Peyer's patch (tissue), 4 donors: ENCODE results near the gene CMYA5. TPM values are rescaled to one million over a fixed set of nuclear protein-coding genes. Genes with fewer than 3 reads are reported as not detected.

ENCODE experiments used
- DNase-seq, 3 donors: peaks; one replicate each; pipeline ENCODE4 v3.0.0-alpha.2; 2017 to 2019
- H3K27ac ChIP-seq, 4 donors: fragments of 200-600 bp; sonication (generic); one replicate each; pipeline ENCODE4 v1.5.1; 2016 to 2019
- H3K27me3 ChIP-seq, 2 donors: fragments of 200-600 bp; sonication (generic); one replicate each; pipeline ENCODE4 v1.5.1; 2019
- H3K36me3 ChIP-seq, 3 donors: fragments of 200-600 bp; sonication (generic); one replicate each; pipeline ENCODE4 v1.5.1; 2016 to 2019
- H3K4me1 ChIP-seq, 4 donors: fragments of 200-600 bp; sonication (generic); one replicate each; pipeline ENCODE4 v1.5.1; 2016 to 2019
- H3K4me3 ChIP-seq, 4 donors: fragments of 200-600 bp; sonication (generic); 1 replicate in 3 of 4; 2 replicates in 1 of 4; pipeline ENCODE4 v1.5.1; 2016 to 2019; ENCODE audit warnings: mild to moderate bottlenecking in 1 of 4
- H3K9me3 ChIP-seq, 4 donors: fragments of 200-600 bp; sonication (generic); one replicate each; pipeline ENCODE4 v1.5.1; 2016 to 2019; ENCODE audit warnings: mild to moderate bottlenecking in 1 of 4
- POLR2A ChIP-seq, 2 donors: fragments of 450-650 bp; IDR thresholded peaks; one replicate each; pipeline ENCODE4 v1.5.1; 2017; ENCODE audit warnings: antibody characterized with exemption in 2 of 2, mild to moderate bottlenecking in 2 of 2, moderate library complexity in 2 of 2
- total RNA-seq, 4 donors: library from RNA; depleted of rRNA; stranded (reverse); fragments of >200 nt; gene quantifications; one replicate each; pipeline ENCODE4 v1.1.0, GENCODE V29; 2016
- TF ChIP-seq, protein P1 (sequence below), 6 experiments: fragments of 450-650 bp in 4 of 6; fragments of 200-600 bp in 2 of 6; sonication (generic) in 1 of 6; IDR thresholded peaks; one replicate each; pipeline ENCODE4 v1.5.1; 2017 to 2019; ENCODE audit warnings: antibody characterized with exemption in 6 of 6, mild to moderate bottlenecking in 3 of 6, moderate library complexity in 1 of 6

The CMYA5 gene
- total RNA-seq, 4 donors from 2014 or later = 1.1 to 15.7 (median 2.5) TPM

DNA sequence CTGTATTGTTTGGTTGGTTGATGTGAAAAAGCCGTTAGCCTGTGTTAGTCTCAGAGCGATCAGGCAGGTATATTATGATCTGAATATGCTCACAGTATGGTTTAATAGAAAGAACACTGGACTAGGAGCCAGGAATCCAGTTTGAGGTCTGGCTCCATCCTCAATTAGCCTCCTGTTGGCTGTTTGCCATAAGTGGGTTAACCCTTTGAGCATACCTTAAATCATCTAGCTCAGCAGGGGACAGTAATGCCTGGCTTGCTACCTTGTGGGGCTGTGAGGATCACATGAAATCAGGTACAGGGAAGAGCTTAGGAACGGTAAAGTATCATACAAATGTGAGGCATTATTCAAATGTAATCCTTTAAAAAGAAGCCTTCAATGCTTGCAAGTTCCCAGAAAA is 104.7 kb downstream of the CMYA5 start:
- DNase-seq = no peak
- Histone ChIP-seq H3K4me1 (no peaks in the 10 kb centered on the region), H3K36me3 (no peaks in the 10 kb centered on the region), H3K9me3 (no peaks in the 10 kb centered on the region), H3K27me3 (no peaks in the 10 kb centered on the region), H3K4me3 (no peak overlapping the region), H3K27ac (no peak overlapping the region)
- TF ChIP-seq, protein P1, sequence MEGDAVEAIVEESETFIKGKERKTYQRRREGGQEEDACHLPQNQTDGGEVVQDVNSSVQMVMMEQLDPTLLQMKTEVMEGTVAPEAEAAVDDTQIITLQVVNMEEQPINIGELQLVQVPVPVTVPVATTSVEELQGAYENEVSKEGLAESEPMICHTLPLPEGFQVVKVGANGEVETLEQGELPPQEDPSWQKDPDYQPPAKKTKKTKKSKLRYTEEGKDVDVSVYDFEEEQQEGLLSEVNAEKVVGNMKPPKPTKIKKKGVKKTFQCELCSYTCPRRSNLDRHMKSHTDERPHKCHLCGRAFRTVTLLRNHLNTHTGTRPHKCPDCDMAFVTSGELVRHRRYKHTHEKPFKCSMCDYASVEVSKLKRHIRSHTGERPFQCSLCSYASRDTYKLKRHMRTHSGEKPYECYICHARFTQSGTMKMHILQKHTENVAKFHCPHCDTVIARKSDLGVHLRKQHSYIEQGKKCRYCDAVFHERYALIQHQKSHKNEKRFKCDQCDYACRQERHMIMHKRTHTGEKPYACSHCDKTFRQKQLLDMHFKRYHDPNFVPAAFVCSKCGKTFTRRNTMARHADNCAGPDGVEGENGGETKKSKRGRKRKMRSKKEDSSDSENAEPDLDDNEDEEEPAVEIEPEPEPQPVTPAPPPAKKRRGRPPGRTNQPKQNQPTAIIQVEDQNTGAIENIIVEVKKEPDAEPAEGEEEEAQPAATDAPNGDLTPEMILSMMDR (IDR thresholded peaks at IDR 0.05) = no peak
- no peak for TF ChIP-seq POLR2A (IDR thresholded peaks at IDR 0.05)

- Histone ChIP-seq H3K36me3 (no peaks in the 10 kb centered on the region), H3K4me3 (no peak overlapping the region), H3K4me1 (no peaks in the 10 kb centered on the region), H3K9me3 (no peaks in the 10 kb centered on the region), H3K27ac (no peak overlapping the region), H3K27me3 (no peaks in the 10 kb centered on the region)
- TF ChIP-seq, protein P1 (IDR thresholded peaks at IDR 0.05) = no peak
- no peak for TF ChIP-seq POLR2A (IDR thresholded peaks at IDR 0.05)
- DNase-seq = peak in 1 of 3 donors; percentile 57
These were observed 106.2 kb downstream of the CMYA5 start for GRCh38 chr5:79795764-79796398.

DNA sequence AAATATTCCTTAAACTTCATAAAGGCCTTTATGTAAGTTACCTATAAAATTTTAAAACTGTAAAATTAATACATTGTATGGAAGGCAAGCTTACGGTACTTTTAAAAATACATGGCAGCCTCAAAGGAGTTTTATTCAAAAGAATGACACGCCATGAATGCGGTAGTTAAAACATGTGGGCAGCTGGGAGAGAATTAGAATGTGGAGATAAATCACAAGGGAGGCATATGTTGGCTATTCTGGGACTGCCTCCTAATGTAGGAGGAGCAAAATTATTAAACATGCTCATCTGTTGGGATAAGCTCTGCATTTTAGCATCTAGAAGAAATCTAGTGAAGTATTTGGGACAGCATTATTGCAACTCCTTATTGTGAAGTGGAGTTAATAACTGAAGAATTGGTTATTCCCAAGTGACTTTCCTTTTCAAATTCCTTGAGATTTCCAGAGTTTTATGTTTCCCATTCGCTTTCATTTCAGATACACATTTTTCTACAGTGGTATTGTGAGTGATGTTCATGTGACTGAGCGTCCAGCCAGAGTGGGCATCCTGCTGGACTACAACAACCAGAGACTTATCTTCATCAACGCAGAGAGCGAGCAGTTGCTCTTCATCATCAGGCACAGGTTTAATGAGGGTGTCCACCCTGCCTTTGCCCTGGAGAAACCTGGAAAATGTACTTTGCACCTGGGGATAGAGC is 109.4 kb downstream of the CMYA5 start:
- H3K27ac ChIP-seq = no peak overlapping the region
- H3K36me3 ChIP-seq = no peaks in the 10 kb centered on the region
- no peaks in the 10 kb centered on the region for H3K4me1 ChIP-seq
- no peaks in the 10 kb centered on the region for H3K9me3 ChIP-seq
- no peaks in the 10 kb centered on the region for H3K27me3 ChIP-seq
- no peak overlapping the region for H3K4me3 ChIP-seq
- TF ChIP-seq, protein P1 (IDR thresholded peaks at IDR 0.05) = no peak
- no peak for TF ChIP-seq POLR2A (IDR thresholded peaks at IDR 0.05)
- no peak for DNase-seq

GRCh38 chr5:79800979-79801827 is 111.6 kb downstream of the CMYA5 start:
- TF ChIP-seq POLR2A (IDR thresholded peaks at IDR 0.05) = no peak
- TF ChIP-seq, protein P1 (IDR thresholded peaks at IDR 0.05) = no peak
- H3K36me3 ChIP-seq = no peaks in the 10 kb centered on the region
- no peaks in the 10 kb centered on the region for H3K9me3 ChIP-seq
- no peaks in the 10 kb centered on the region for H3K4me1 ChIP-seq
- no peak overlapping the region for H3K27ac ChIP-seq
- H3K27me3 ChIP-seq = no peaks in the 10 kb centered on the region
- DNase-seq = no peak
- no peak overlapping the region for H3K4me3 ChIP-seq

- H3K9me3 ChIP-seq = no peaks in the 10 kb centered on the region
- no peak overlapping the region for H3K27ac ChIP-seq
- H3K27me3 ChIP-seq = no peaks in the 10 kb centered on the region
- H3K4me1 ChIP-seq = no peaks in the 10 kb centered on the region
- no peak overlapping the region for H3K4me3 ChIP-seq
- no peak for DNase-seq
- TF ChIP-seq, protein P1 (IDR thresholded peaks at IDR 0.05) = no peak
- TF ChIP-seq POLR2A (IDR thresholded peaks at IDR 0.05) = no peak
- no peaks in the 10 kb centered on the region for H3K36me3 ChIP-seq
These were observed 112.8 kb downstream of the CMYA5 start for GRCh38 chr5:79802406-79802805.
